ENCODE measurements around the gene ATAD3A.

ATAD3A gene

GRCh38 chr1:1563688-1564087, 51.7 kb downstream of the ATAD3A start:
- peaks cover 74% of the 10 kb centered on the region for H3K36me3 ChIP-seq (ENCODE audit: low read depth)
- no peak for ATAC-seq (ENCODE audit: low read depth)
- no peaks in the 10 kb centered on the region for H3K27me3 ChIP-seq (ENCODE audit: insufficient read depth, poor library complexity, severe bottlenecking)
- no peaks in the 10 kb centered on the region for H3K4me1 ChIP-seq (ENCODE audit: insufficient read depth, poor library complexity, severe bottlenecking)
- no peak overlapping the region for H3K4me3 ChIP-seq (ENCODE audit: severe bottlenecking)
- DNase-seq (ENCODE audit: low spot score) = no peak
- H3K9me3 ChIP-seq (ENCODE audit: severe bottlenecking) = no peaks in the 10 kb centered on the region
- no peak overlapping the region for H3K27ac ChIP-seq (ENCODE audit: poor library complexity, severe bottlenecking)
- TF ChIP-seq CTCF (IDR thresholded peaks at IDR 0.05; ENCODE audit: poor library complexity, severe bottlenecking) = no peak

- no peak for TF ChIP-seq CTCF (IDR thresholded peaks at IDR 0.05; ENCODE audit: poor library complexity, severe bottlenecking)
- Histone ChIP-seq H3K36me3 (ENCODE audit: low read depth) (peaks cover 75% of the 10 kb centered on the region), H3K4me1 (ENCODE audit: insufficient read depth, poor library complexity, severe bottlenecking) (no peaks in the 10 kb centered on the region)
Observed at GRCh38 chr1:1564268-1564667, 52.3 kb downstream of the ATAD3A start.

GRCh38 chr1:1565340-1565739, 53.4 kb downstream of the ATAD3A start:
- Histone ChIP-seq H3K27me3 (ENCODE audit: insufficient read depth, poor library complexity, severe bottlenecking) (no peaks in the 10 kb centered on the region), H3K27ac (ENCODE audit: poor library complexity, severe bottlenecking) (no peak overlapping the region), H3K36me3 (ENCODE audit: low read depth) (peaks cover 79% of the 10 kb centered on the region), H3K4me3 (ENCODE audit: severe bottlenecking) (no peak overlapping the region), H3K4me1 (ENCODE audit: insufficient read depth, poor library complexity, severe bottlenecking) (no peaks in the 10 kb centered on the region), H3K9me3 (ENCODE audit: severe bottlenecking) (no peaks in the 10 kb centered on the region)
- DNase-seq (ENCODE audit: low spot score) (no peak), ATAC-seq (ENCODE audit: low read depth) (no peak)
- TF ChIP-seq CTCF (IDR thresholded peaks at IDR 0.05; ENCODE audit: poor library complexity, severe bottlenecking) = no peak

More at GRCh38 chr1:1564268-1564667, 52.3 kb downstream of the ATAD3A start:
- DNase-seq (ENCODE audit: low spot score) = no peak
- H3K9me3 ChIP-seq (ENCODE audit: severe bottlenecking) = no peaks in the 10 kb centered on the region
- H3K27me3 ChIP-seq (ENCODE audit: insufficient read depth, poor library complexity, severe bottlenecking) = no peaks in the 10 kb centered on the region
- no peak overlapping the region for H3K4me3 ChIP-seq (ENCODE audit: severe bottlenecking)
- ATAC-seq (ENCODE audit: low read depth) = no peak
- H3K27ac ChIP-seq (ENCODE audit: poor library complexity, severe bottlenecking) = no peak overlapping the region

- no peak overlapping the region for H3K27ac ChIP-seq (ENCODE audit: poor library complexity, severe bottlenecking)
- no peaks in the 10 kb centered on the region for H3K4me1 ChIP-seq (ENCODE audit: insufficient read depth, poor library complexity, severe bottlenecking)
- no peaks in the 10 kb centered on the region for H3K9me3 ChIP-seq (ENCODE audit: severe bottlenecking)
- no peak for ATAC-seq (ENCODE audit: low read depth)
- peaks cover 76% of the 10 kb centered on the region for H3K36me3 ChIP-seq (ENCODE audit: low read depth)
- H3K27me3 ChIP-seq (ENCODE audit: insufficient read depth, poor library complexity, severe bottlenecking) = no peaks in the 10 kb centered on the region
- no peak for DNase-seq (ENCODE audit: low spot score)
- H3K4me3 ChIP-seq (ENCODE audit: severe bottlenecking) = no peak overlapping the region
- TF ChIP-seq CTCF (IDR thresholded peaks at IDR 0.05; ENCODE audit: poor library complexity, severe bottlenecking) = no peak
Observed at GRCh38 chr1:1567152-1567875, 55.4 kb downstream of the ATAD3A start.

GRCh38 chr1:1567891-1568291, 55.9 kb downstream of the ATAD3A start:
- ATAC-seq (ENCODE audit: low read depth) (no peak), DNase-seq (ENCODE audit: low spot score) (no peak)
- Histone ChIP-seq H3K27ac (ENCODE audit: poor library complexity, severe bottlenecking) (no peak overlapping the region), H3K36me3 (ENCODE audit: low read depth) (peaks cover 76% of the 10 kb centered on the region), H3K27me3 (ENCODE audit: insufficient read depth, poor library complexity, severe bottlenecking) (no peaks in the 10 kb centered on the region), H3K4me3 (ENCODE audit: severe bottlenecking) (no peak overlapping the region), H3K9me3 (ENCODE audit: severe bottlenecking) (no peaks in the 10 kb centered on the region), H3K4me1 (ENCODE audit: insufficient read depth, poor library complexity, severe bottlenecking) (no peaks in the 10 kb centered on the region)
- no peak for TF ChIP-seq CTCF (IDR thresholded peaks at IDR 0.05; ENCODE audit: poor library complexity, severe bottlenecking)
